Measurements from ENCODE around the gene BAD.

GRCh38 chr11:64251753-64252002, 32.8 kb downstream of the BAD start:
- TF ChIP-seq CTCF (IDR thresholded peaks at IDR 0.05) (no peak), POLR2A (IDR thresholded peaks at IDR 0.05) (no peak), EP300 (IDR thresholded peaks at IDR 0.05) (no peak)

All from stomach (tissue), 4 donors.